HepG2 (cell line): ENCODE data around the gene BEST2. TPM values are rescaled to one million over a fixed set of nuclear protein-coding genes. Genes with fewer than 3 reads are reported as not detected.

ENCODE experiments used
- ATAC-seq: fragments of 200-7000 bp; cut with Tn5 transposase; 3 replicates; pipeline ENCODE4 v1.9.1; 2020; ENCODE audit warnings: mild to moderate bottlenecking, moderate library complexity
- BruUV-seq: library from RNA; stranded (reverse); fragments of 400-500 nt; replicated peaks from 2 replicates; lab custom pipeline; 2021; lab: Mats Ljungman, UMichigan
- CTCF ChIA-PET: fragments of 300-600 bp; formaldehyde crosslinking; extraction: SDS; loops from one replicate; lab custom pipeline; 2021; ENCODE audit warnings: low total read pairs, inconsistent platforms, low intra/inter-chr PET ratio; lab: Yijun Ruan, JAX
- POLR2A ChIA-PET: fragments of 350-600 bp; sonication (Branson Sonifier 250); formaldehyde crosslinking; loops from one replicate; lab custom pipeline; 2020; ENCODE audit warnings: antibody characterized with exemption, inconsistent platforms; lab: Yijun Ruan, JAX
- DNase-seq: peaks from one replicate; pipeline ENCODE4 v3.0.0-alpha.2; 2015; ENCODE audit warnings: low spot score
- FAIRE-seq: peaks from 3 replicates; lab custom pipeline; 2011; peaks lifted over from hg19 to GRCh38; lab: Jason Lieb, UNC
- H2AFZ ChIP-seq: one replicate; pipeline ENCODE4 v1.6.1; 2011; ENCODE audit warnings: low read length, inconsistent platforms
- H3K27ac ChIP-seq: fragments of 300-600 bp; 3 replicates; pipeline ENCODE4 v1.8.0; 2011; ENCODE audit warnings: mixed run types, mild to moderate bottlenecking, mixed read lengths, low read length, inconsistent platforms; ENCODE audit not compliant: insufficient read depth; ENCODE audit errors: extremely low read length
- H3K27me3 ChIP-seq, 2 experiments: fragments of 200-600 bp in 1 of 2; 2 replicates in 1 of 2; 3 replicates in 1 of 2; pipeline versions ENCODE4 v1.6.0 to v1.8.0; 2011; ENCODE audit warnings: low read length in 2 of 2, mild to moderate bottlenecking in 2 of 2, moderate library complexity in 2 of 2, inconsistent platforms in 1 of 2; ENCODE audit not compliant: insufficient read depth in 2 of 2, control insufficient read depth in 1 of 2
- H3K36me3 ChIP-seq, 2 experiments: fragments of 200-600 bp in 1 of 2; replicated peaks in 1 of 2; 2 replicates in 1 of 2; 3 replicates in 1 of 2; pipeline versions ENCODE4 v1.5.1 to v1.8.0; 2011; ENCODE audit warnings: low read length in 2 of 2, inconsistent platforms in 1 of 2; ENCODE audit not compliant: insufficient read depth in 2 of 2, control insufficient read depth in 1 of 2
- H3K4me1 ChIP-seq: 2 replicates; pipeline ENCODE4 v1.5.1; 2012; ENCODE audit warnings: low read length, inconsistent platforms; ENCODE audit not compliant: insufficient read depth
- H3K4me2 ChIP-seq: 2 replicates; pipeline ENCODE4 v1.6.0; 2011; ENCODE audit warnings: low read depth, low read length, inconsistent platforms
- H3K4me3 ChIP-seq, 3 experiments: fragments of 200-600 bp in 1 of 3; sonication (generic), shearing (Covaris generic) in 1 of 3; replicated peaks in 1 of 3; 2 replicates each; pipeline ENCODE4 v1.5.1; 2011 to 2016; ENCODE audit warnings: low read length in 3 of 3, inconsistent platforms in 2 of 3, low read depth in 2 of 3, mild to moderate bottlenecking in 2 of 3, control low read depth in 1 of 3, mixed read lengths in 1 of 3; ENCODE audit not compliant: insufficient read depth in 1 of 3
- H3K79me2 ChIP-seq: one replicate; pipeline ENCODE4 v1.6.1; 2011; ENCODE audit warnings: low read length, inconsistent platforms; ENCODE audit not compliant: insufficient read depth
- H3K9ac ChIP-seq: 2 replicates; pipeline ENCODE4 v1.6.0; 2011; ENCODE audit warnings: mild to moderate bottlenecking, low read depth, low read length, inconsistent platforms; ENCODE audit not compliant: insufficient read depth
- H3K9me3 ChIP-seq: 2 replicates; pipeline ENCODE4 v1.5.1; 2012; ENCODE audit warnings: mild to moderate bottlenecking, low read length
- H4K20me1 ChIP-seq: 2 replicates; pipeline ENCODE4 v1.6.0; 2011; ENCODE audit warnings: inconsistent platforms, mild to moderate bottlenecking, low read length, moderate library complexity; ENCODE audit not compliant: insufficient read depth
- ARNT2 ChIP-seq: sonication (generic); formaldehyde crosslinking; IDR thresholded peaks from 2 replicates; pipeline ENCODE4 v1.8.0; 2022; ENCODE audit warnings: mild to moderate bottlenecking, low read depth, missing genetic modification reagents, moderate library complexity
- BRCA1 ChIP-seq: sonication (generic); formaldehyde crosslinking; IDR thresholded peaks from 2 replicates; pipeline ENCODE4 v1.4.0; 2020; ENCODE audit warnings: missing genetic modification reagents
- FOSL1 ChIP-seq: sonication (generic); formaldehyde crosslinking; IDR thresholded peaks from 2 replicates; pipeline ENCODE4 v1.9.0; 2021; ENCODE audit warnings: missing genetic modification reagents, borderline replicate concordance
- HDAC1 ChIP-seq: sonication (generic); formaldehyde crosslinking; IDR thresholded peaks from 2 replicates; pipeline ENCODE4 v1.5.1; 2020; ENCODE audit warnings: mild to moderate bottlenecking, missing genetic modification reagents
- MAFK ChIP-seq, 2 experiments: IDR thresholded peaks in 1 of 2; conservative IDR thresholded peaks in 1 of 2; 2 replicates each; pipeline ENCODE4 v1.6.1; 2011; ENCODE audit warnings: improper control_type of control experiment in 2 of 2, low read length in 2 of 2
- RBFOX2 ChIP-seq: fragments of 200-400 bp; formaldehyde crosslinking; IDR thresholded peaks from 2 replicates; pipeline ENCODE4 v1.6.1; 2017; ENCODE audit warnings: low read depth, mild to moderate bottlenecking, low read length
- SIN3A ChIP-seq: IDR thresholded peaks from 2 replicates; pipeline ENCODE4 v1.6.1; 2011; ENCODE audit warnings: low read depth, mild to moderate bottlenecking, control low read depth, low read length, borderline replicate concordance
- ZBTB7A ChIP-seq: sonication (generic); formaldehyde crosslinking; IDR thresholded peaks from 2 replicates; pipeline ENCODE4 v1.8.0; 2022; ENCODE audit warnings: mild to moderate bottlenecking, missing genetic modification reagents
- ZNF235 ChIP-seq: sonication (generic); formaldehyde crosslinking; IDR thresholded peaks from 2 replicates; pipeline ENCODE4 v1.8.1; 2023; ENCODE audit warnings: mild to moderate bottlenecking, missing genetic modification reagents, borderline replicate concordance
- ZNF777 ChIP-seq: sonication (generic); formaldehyde crosslinking; IDR thresholded peaks from 2 replicates; pipeline ENCODE4 v1.4.0; 2020; ENCODE audit warnings: missing genetic modification reagents
- ZSCAN12 ChIP-seq: sonication (generic); formaldehyde crosslinking; IDR thresholded peaks from 2 replicates; pipeline ENCODE4 v1.9.0; 2021; ENCODE audit warnings: mild to moderate bottlenecking, missing genetic modification reagents
- WGBS: methylation state at CpG from one replicate; pipeline ENCODE4 v1.1.6; 2017; ENCODE audit warnings: low lambda C conversion rate; 5-methylcytosine and 5-hydroxymethylcytosine counted together
- in situ Hi-C: cut with HindIII; loops from 2 replicates; pipeline ENCODE4 v1.10.0; 2017; ENCODE audit warnings: low pct_unique_long_range_greater_than_20kb; ENCODE audit not compliant: extremely low pct_ligation_motif_present
- intact Hi-C: fragments of 100-400 bp; cut with micrococcal nuclease; formaldehyde crosslinking; loops from one replicate; pipeline ENCODE4 v1.10.0; 2022; ENCODE audit not compliant: unreplicated experiment
- polyA plus RNA-seq, 8 experiments: library from polyadenylated mRNA; depleted of rRNA in 3 of 8; stranded (reverse) in 7 of 8; unstranded in 1 of 8; fragments of >200 nt; fragmentation: Illumina TruSeq in 4 of 8; extraction: Trizol in 4 of 8; gene quantifications; 2 replicates each; pipeline versions ENCODE4 v1.2.1 to v1.2.3, GENCODE V29; 2011 to 2016; ENCODE audit warnings: low read depth in 4 of 8, missing spikeins in 1 of 8, mixed read lengths in 1 of 8; ENCODE audit not compliant: insufficient read depth in 1 of 8
- total RNA-seq, 5 experiments: library from RNA; depleted of rRNA; stranded (reverse); fragments of >200 nt; fragmentation: Illumina TruSeq; extraction: Trizol; gene quantifications; 2 replicates each; pipeline ENCODE4 v1.2.3, GENCODE V29; 2016; ENCODE audit warnings: low read depth in 1 of 5
- TF ChIP-seq, protein P1 (sequence below): sonication (generic); formaldehyde crosslinking; IDR thresholded peaks from 2 replicates; pipeline ENCODE4 v1.8.0; 2022; ENCODE audit warnings: missing genetic modification reagents, mild to moderate bottlenecking, inconsistent platforms, borderline replicate concordance
- TF ChIP-seq, protein P2 (sequence below): IDR thresholded peaks from 2 replicates; pipeline ENCODE4 v1.6.1; 2016; ENCODE audit warnings: low read depth, borderline replicate concordance
- TF ChIP-seq, protein P3 (sequence below): sonication (generic); formaldehyde crosslinking; IDR thresholded peaks from 2 replicates; pipeline ENCODE4 v1.8.0; 2023; ENCODE audit warnings: mild to moderate bottlenecking, missing genetic modification reagents
- TF ChIP-seq, protein P4 (sequence below): sonication (generic); formaldehyde crosslinking; IDR thresholded peaks from 2 replicates; pipeline ENCODE4 v1.5.0; 2020; ENCODE audit warnings: mild to moderate bottlenecking, missing genetic modification reagents, borderline replicate concordance

The BEST2 gene
- total and polyA plus RNA-seq, 2 of the 13 experiments (the other 11 are each of a cell fraction or from before 2014, with no cell fraction given) = not detected

DNA sequence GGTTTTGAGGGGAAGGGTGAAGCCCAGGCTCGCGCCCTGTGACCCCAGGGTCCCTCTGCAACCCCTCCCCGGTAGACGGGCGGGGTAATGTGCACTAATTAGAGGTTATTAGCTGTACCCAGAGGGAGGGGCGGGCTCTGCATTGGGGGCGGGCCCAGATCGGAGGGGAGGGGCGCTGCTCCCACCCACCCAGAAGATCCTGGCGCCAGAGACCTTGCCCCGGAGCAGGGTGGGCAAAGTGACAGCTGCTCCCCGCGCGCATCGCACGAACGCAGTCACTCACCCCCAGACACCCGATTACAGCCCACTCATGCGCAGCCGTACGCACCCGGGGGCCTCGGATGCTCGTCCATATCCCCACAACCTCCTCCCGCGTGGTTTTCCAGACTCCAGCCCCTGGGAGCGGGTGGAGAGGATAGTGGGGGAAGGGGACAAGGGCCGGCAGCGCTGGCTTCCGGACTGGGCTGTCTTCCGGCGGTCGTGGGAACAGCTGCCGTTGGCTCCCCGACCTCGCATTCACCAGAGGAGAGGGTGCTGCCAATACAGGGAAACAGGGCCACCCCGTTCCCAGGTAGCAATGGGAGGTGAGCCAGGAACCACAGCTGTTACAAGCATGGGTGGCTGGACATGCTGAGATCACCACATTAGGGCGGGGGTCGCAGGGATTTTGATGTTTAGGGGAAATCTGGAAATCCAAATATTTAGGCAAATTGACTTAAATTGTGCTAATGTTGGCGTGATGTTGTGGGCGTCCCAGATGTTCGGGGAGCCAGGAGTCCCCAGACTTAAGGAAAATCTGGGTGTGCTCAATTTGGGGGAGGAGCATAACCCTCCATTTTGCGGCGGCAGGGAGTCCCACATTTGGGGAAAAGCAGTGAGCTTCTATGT, 26.7 kb downstream of the BEST2 start:
- H3K9me3 ChIP-seq = no peaks in the 10 kb centered on the region
- no peaks in the 10 kb centered on the region; a peak in 1 of 5 replicates for H3K27me3 ChIP-seq
- H3K4me2 ChIP-seq = peak overlapping the region; percentile 91
- no peak overlapping the region for H3K27ac ChIP-seq
- CTCF ChIA-PET = interaction anchor here (0.8 to 3.9 kb wide), 6 partner anchors 11 to 69 kb away, joined by 3 to 54 read pairs (median 4); no protein-coding TSS in a partner anchor
- 3% methylated on average over 26 of the region's 44 CpGs for WGBS
- DNase-seq (no peak), ATAC-seq (peak; percentile 65), FAIRE-seq (no peak)
- BruUV-seq = no TSS peak
- POLR2A ChIA-PET = interaction anchor here (0.5 to 6.4 kb wide), 11 partner anchors 9 to 254 kb away, joined by 3 to 124 read pairs (median 5); partner anchors contain the start of genes JUNB, PRDX2 and THSD8
- no peaks in the 10 kb centered on the region for H3K79me2 ChIP-seq
- no peaks in the 10 kb centered on the region for H3K36me3 ChIP-seq
- peak overlapping the region; percentile 76 to 80 (median 79) for H3K4me3 ChIP-seq
- no peaks in the 10 kb centered on the region for H4K20me1 ChIP-seq
- peak overlapping the region; percentile 55 for H2AFZ ChIP-seq
- peak overlapping the region; percentile 53 for H3K9ac ChIP-seq
- in situ Hi-C loops = no loop called here
- intact Hi-C loops = loop anchor here (1.0 kb wide), 1 partner anchor 18 kb away; no protein-coding TSS in a partner anchor
- H3K4me1 ChIP-seq = peaks cover 50% of the 10 kb centered on the region
- TF ChIP-seq BRCA1 = no peak
- no peak for TF ChIP-seq ZSCAN12 (CRISPR knock-in tag)
- TF ChIP-seq SIN3A = peak; percentile 52; the same call in 1 of the 2 replicates
- 0 out of 2 replicates have a peak, but pooled peaks have one; percentile 53 for TF ChIP-seq ZNF235
- TF ChIP-seq ZBTB7A (CRISPR knock-in tag) = 0 out of 2 replicates have a peak, but pooled peaks have one; percentile 42
- TF ChIP-seq, protein P1, sequence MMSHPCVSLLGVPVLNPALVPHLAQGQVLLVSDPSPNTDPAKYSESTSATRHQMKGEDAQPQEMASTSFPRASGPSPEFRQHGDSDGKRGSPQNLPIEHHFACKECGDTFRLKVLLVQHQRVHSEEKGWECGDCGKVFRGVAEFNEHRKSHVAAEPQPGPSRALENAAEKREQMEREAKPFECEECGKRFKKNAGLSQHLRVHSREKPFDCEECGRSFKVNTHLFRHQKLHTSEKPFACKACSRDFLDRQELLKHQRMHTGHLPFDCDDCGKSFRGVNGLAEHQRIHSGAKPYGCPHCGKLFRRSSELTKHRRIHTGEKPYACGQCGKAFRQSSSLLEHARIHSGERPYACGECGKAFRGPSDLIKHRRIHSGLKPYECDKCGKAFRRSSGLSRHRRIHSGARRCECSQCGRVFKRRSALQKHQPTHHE (CRISPR knock-in tag) = 0 out of 2 replicates have a peak, but pooled peaks have one; percentile 24
- TF ChIP-seq HDAC1 (CRISPR knock-in tag) = peak; percentile 31; the same call in 1 of the 2 replicates
- no peak for TF ChIP-seq FOSL1 (CRISPR knock-in tag)
- TF ChIP-seq, protein P2, sequence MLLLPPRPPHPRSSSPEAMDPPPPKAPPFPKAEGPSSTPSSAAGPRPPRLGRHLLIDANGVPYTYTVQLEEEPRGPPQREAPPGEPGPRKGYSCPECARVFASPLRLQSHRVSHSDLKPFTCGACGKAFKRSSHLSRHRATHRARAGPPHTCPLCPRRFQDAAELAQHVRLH (CRISPR knock-in tag) = no peak
- TF ChIP-seq MAFK (conservative IDR thresholded peaks at IDR 0.05 in 1 of 2, IDR thresholded peaks at IDR 0.05 in 1 of 2; ENCODE audit: low read length in 2 of 2) = no peak
- TF ChIP-seq RBFOX2 = peak; percentile 57; the same call in 1 of the 2 replicates
- peak; percentile 48; the same call in 1 of the 2 replicates for TF ChIP-seq ZNF777 (CRISPR knock-in tag)
- TF ChIP-seq, protein P3, sequence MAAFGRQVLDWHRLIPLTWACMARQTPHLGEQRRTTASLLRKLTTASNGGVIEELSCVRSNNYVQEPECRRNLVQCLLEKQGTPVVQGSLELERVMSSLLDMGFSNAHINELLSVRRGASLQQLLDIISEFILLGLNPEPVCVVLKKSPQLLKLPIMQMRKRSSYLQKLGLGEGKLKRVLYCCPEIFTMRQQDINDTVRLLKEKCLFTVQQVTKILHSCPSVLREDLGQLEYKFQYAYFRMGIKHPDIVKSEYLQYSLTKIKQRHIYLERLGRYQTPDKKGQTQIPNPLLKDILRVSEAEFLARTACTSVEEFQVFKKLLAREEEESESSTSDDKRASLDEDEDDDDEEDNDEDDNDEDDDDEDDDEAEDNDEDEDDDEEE = no peak
- TF ChIP-seq, protein P4, sequence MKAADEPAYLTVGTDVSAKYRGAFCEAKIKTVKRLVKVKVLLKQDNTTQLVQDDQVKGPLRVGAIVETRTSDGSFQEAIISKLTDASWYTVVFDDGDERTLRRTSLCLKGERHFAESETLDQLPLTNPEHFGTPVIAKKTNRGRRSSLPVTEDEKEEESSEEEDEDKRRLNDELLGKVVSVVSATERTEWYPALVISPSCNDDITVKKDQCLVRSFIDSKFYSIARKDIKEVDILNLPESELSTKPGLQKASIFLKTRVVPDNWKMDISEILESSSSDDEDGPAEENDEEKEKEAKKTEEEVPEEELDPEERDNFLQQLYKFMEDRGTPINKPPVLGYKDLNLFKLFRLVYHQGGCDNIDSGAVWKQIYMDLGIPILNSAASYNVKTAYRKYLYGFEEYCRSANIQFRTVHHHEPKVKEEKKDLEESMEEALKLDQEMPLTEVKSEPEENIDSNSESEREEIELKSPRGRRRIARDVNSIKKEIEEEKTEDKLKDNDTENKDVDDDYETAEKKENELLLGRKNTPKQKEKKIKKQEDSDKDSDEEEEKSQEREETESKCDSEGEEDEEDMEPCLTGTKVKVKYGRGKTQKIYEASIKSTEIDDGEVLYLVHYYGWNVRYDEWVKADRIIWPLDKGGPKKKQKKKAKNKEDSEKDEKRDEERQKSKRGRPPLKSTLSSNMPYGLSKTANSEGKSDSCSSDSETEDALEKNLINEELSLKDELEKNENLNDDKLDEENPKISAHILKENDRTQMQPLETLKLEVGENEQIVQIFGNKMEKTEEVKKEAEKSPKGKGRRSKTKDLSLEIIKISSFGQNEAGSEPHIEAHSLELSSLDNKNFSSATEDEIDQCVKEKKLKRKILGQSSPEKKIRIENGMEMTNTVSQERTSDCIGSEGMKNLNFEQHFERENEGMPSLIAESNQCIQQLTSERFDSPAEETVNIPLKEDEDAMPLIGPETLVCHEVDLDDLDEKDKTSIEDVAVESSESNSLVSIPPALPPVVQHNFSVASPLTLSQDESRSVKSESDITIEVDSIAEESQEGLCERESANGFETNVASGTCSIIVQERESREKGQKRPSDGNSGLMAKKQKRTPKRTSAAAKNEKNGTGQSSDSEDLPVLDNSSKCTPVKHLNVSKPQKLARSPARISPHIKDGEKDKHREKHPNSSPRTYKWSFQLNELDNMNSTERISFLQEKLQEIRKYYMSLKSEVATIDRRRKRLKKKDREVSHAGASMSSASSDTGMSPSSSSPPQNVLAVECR (CRISPR knock-in tag) = peak; percentile 46
- 0 out of 2 replicates have a peak, but pooled peaks have one; percentile 33 for TF ChIP-seq ARNT2
